GM23338 (cell line): ENCODE data around the gene PSMB7.

Source experiments
- EZH2phosphoT487 ChIP-seq: fragments of 200-600 bp; sonication (generic); IDR thresholded peaks from one replicate; pipeline ENCODE4 v1.8.1; 2018; ENCODE audit warnings: antibody characterized with exemption; ENCODE audit not compliant: unreplicated experiment
- JUNB ChIP-seq: IDR thresholded peaks from one replicate; pipeline ENCODE4 v1.6.1; 2016; ENCODE audit warnings: antibody characterized with exemption; ENCODE audit not compliant: unreplicated experiment
- POLR2AphosphoS5 ChIP-seq: IDR thresholded peaks from 2 replicates; pipeline ENCODE4 v1.6.1; 2016; ENCODE audit warnings: antibody characterized with exemption, low read depth
- TF ChIP-seq, protein P1 (sequence below), 2 experiments: fragments of 200-600 bp in 1 of 2; sonication (generic) in 1 of 2; conservative IDR thresholded peaks; 2 replicates each; pipeline versions ENCODE4 v1.5.1 to v1.6.1; 2016 to 2017; ENCODE audit warnings: antibody characterized with exemption in 2 of 2, low read depth in 2 of 2, mild to moderate bottlenecking in 2 of 2, moderate library complexity in 1 of 2
- TF ChIP-seq, protein P2 (sequence below): IDR thresholded peaks from one replicate; pipeline ENCODE4 v1.6.1; 2018; ENCODE audit warnings: antibody characterized with exemption; ENCODE audit not compliant: unreplicated experiment
- TF ChIP-seq, protein P3 (sequence below): IDR thresholded peaks from 2 replicates; pipeline ENCODE4 v1.6.1; 2016; ENCODE audit warnings: antibody characterized with exemption

GRCh38 chr9:124353811-124354274 lies 61.4 kb downstream of the PSMB7 start:
- TF ChIP-seq, protein P1, sequence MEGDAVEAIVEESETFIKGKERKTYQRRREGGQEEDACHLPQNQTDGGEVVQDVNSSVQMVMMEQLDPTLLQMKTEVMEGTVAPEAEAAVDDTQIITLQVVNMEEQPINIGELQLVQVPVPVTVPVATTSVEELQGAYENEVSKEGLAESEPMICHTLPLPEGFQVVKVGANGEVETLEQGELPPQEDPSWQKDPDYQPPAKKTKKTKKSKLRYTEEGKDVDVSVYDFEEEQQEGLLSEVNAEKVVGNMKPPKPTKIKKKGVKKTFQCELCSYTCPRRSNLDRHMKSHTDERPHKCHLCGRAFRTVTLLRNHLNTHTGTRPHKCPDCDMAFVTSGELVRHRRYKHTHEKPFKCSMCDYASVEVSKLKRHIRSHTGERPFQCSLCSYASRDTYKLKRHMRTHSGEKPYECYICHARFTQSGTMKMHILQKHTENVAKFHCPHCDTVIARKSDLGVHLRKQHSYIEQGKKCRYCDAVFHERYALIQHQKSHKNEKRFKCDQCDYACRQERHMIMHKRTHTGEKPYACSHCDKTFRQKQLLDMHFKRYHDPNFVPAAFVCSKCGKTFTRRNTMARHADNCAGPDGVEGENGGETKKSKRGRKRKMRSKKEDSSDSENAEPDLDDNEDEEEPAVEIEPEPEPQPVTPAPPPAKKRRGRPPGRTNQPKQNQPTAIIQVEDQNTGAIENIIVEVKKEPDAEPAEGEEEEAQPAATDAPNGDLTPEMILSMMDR (conservative IDR thresholded peaks at IDR 0.05; ENCODE audit: low read depth in 2 of 2) = no peak
- TF ChIP-seq EZH2phosphoT487 = no peak
- TF ChIP-seq, protein P2, sequence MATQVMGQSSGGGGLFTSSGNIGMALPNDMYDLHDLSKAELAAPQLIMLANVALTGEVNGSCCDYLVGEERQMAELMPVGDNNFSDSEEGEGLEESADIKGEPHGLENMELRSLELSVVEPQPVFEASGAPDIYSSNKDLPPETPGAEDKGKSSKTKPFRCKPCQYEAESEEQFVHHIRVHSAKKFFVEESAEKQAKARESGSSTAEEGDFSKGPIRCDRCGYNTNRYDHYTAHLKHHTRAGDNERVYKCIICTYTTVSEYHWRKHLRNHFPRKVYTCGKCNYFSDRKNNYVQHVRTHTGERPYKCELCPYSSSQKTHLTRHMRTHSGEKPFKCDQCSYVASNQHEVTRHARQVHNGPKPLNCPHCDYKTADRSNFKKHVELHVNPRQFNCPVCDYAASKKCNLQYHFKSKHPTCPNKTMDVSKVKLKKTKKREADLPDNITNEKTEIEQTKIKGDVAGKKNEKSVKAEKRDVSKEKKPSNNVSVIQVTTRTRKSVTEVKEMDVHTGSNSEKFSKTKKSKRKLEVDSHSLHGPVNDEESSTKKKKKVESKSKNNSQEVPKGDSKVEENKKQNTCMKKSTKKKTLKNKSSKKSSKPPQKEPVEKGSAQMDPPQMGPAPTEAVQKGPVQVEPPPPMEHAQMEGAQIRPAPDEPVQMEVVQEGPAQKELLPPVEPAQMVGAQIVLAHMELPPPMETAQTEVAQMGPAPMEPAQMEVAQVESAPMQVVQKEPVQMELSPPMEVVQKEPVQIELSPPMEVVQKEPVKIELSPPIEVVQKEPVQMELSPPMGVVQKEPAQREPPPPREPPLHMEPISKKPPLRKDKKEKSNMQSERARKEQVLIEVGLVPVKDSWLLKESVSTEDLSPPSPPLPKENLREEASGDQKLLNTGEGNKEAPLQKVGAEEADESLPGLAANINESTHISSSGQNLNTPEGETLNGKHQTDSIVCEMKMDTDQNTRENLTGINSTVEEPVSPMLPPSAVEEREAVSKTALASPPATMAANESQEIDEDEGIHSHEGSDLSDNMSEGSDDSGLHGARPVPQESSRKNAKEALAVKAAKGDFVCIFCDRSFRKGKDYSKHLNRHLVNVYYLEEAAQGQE = no peak
- no peak for TF ChIP-seq JUNB
- TF ChIP-seq POLR2AphosphoS5 = no peak
- TF ChIP-seq, protein P3, sequence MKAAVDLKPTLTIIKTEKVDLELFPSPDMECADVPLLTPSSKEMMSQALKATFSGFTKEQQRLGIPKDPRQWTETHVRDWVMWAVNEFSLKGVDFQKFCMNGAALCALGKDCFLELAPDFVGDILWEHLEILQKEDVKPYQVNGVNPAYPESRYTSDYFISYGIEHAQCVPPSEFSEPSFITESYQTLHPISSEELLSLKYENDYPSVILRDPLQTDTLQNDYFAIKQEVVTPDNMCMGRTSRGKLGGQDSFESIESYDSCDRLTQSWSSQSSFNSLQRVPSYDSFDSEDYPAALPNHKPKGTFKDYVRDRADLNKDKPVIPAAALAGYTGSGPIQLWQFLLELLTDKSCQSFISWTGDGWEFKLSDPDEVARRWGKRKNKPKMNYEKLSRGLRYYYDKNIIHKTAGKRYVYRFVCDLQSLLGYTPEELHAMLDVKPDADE = no peak
